ENCODE measurements around the gene NELL2. TPM values are rescaled to one million over a fixed set of nuclear protein-coding genes. Genes with fewer than 3 reads are reported as not detected.

Gene NELL2
- total and polyA plus RNA-seq, 10 of the 15 experiments (the other 5 are each of a cell fraction or from before 2014, with no cell fraction given): 0.27 to 2.3 (median 0.76) TPM

DNA sequence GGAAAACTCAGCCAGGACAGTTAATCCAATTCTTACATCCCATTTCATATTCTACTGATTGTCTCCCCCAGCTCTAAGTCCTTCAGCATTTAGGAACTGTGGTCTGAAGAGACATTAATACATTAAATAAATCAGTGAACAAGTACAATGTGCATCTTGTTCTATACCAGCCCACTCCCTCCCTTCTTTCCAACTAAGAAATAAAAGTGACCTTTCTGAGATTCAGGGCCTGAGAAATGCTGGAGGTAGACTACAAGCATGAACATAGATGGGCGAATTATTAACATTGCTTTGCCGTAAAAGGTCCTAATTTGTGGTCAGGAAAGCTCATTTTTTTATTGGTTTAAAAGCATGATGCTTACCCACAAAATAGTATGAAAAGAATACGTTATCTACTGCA is 113.1 kb downstream of the NELL2 start (continued):
- TF ChIP-seq, protein P1, sequence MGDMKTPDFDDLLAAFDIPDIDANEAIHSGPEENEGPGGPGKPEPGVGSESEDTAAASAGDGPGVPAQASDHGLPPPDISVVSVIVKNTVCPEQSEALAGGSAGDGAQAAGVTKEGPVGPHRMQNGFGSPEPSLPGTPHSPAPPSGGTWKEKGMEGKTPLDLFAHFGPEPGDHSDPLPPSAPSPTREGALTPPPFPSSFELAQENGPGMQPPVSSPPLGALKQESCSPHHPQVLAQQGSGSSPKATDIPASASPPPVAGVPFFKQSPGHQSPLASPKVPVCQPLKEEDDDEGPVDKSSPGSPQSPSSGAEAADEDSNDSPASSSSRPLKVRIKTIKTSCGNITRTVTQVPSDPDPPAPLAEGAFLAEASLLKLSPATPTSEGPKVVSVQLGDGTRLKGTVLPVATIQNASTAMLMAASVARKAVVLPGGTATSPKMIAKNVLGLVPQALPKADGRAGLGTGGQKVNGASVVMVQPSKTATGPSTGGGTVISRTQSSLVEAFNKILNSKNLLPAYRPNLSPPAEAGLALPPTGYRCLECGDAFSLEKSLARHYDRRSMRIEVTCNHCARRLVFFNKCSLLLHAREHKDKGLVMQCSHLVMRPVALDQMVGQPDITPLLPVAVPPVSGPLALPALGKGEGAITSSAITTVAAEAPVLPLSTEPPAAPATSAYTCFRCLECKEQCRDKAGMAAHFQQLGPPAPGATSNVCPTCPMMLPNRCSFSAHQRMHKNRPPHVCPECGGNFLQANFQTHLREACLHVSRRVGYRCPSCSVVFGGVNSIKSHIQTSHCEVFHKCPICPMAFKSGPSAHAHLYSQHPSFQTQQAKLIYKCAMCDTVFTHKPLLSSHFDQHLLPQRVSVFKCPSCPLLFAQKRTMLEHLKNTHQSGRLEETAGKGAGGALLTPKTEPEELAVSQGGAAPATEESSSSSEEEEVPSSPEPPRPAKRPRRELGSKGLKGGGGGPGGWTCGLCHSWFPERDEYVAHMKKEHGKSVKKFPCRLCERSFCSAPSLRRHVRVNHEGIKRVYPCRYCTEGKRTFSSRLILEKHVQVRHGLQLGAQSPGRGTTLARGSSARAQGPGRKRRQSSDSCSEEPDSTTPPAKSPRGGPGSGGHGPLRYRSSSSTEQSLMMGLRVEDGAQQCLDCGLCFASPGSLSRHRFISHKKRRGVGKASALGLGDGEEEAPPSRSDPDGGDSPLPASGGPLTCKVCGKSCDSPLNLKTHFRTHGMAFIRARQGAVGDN (IDR thresholded peaks at IDR 0.05): no peak
- TF ChIP-seq ASH2L (IDR thresholded peaks at IDR 0.05; ENCODE audit: borderline replicate concordance, low read depth) (no peak), YBX1 (IDR thresholded peaks at IDR 0.05) (no peak)
- TF ChIP-seq, protein P2, sequence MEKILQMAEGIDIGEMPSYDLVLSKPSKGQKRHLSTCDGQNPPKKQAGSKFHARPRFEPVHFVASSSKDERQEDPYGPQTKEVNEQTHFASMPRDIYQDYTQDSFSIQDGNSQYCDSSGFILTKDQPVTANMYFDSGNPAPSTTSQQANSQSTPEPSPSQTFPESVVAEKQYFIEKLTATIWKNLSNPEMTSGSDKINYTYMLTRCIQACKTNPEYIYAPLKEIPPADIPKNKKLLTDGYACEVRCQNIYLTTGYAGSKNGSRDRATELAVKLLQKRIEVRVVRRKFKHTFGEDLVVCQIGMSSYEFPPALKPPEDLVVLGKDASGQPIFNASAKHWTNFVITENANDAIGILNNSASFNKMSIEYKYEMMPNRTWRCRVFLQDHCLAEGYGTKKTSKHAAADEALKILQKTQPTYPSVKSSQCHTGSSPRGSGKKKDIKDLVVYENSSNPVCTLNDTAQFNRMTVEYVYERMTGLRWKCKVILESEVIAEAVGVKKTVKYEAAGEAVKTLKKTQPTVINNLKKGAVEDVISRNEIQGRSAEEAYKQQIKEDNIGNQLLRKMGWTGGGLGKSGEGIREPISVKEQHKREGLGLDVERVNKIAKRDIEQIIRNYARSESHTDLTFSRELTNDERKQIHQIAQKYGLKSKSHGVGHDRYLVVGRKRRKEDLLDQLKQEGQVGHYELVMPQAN (conservative IDR thresholded peaks at IDR 0.05): no peak
- TF ChIP-seq, protein P3, sequence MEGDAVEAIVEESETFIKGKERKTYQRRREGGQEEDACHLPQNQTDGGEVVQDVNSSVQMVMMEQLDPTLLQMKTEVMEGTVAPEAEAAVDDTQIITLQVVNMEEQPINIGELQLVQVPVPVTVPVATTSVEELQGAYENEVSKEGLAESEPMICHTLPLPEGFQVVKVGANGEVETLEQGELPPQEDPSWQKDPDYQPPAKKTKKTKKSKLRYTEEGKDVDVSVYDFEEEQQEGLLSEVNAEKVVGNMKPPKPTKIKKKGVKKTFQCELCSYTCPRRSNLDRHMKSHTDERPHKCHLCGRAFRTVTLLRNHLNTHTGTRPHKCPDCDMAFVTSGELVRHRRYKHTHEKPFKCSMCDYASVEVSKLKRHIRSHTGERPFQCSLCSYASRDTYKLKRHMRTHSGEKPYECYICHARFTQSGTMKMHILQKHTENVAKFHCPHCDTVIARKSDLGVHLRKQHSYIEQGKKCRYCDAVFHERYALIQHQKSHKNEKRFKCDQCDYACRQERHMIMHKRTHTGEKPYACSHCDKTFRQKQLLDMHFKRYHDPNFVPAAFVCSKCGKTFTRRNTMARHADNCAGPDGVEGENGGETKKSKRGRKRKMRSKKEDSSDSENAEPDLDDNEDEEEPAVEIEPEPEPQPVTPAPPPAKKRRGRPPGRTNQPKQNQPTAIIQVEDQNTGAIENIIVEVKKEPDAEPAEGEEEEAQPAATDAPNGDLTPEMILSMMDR (IDR thresholded peaks at IDR 0.05 in 2 of 3, conservative IDR thresholded peaks at IDR 0.05 in 1 of 3; ENCODE audit: control insufficient read depth in 2 of 3, extremely low read depth in 1 of 3, insufficient read depth in 1 of 3, low read depth in 3 of 3, low read length in 3 of 3): no peak
- TF ChIP-seq, protein P4, sequence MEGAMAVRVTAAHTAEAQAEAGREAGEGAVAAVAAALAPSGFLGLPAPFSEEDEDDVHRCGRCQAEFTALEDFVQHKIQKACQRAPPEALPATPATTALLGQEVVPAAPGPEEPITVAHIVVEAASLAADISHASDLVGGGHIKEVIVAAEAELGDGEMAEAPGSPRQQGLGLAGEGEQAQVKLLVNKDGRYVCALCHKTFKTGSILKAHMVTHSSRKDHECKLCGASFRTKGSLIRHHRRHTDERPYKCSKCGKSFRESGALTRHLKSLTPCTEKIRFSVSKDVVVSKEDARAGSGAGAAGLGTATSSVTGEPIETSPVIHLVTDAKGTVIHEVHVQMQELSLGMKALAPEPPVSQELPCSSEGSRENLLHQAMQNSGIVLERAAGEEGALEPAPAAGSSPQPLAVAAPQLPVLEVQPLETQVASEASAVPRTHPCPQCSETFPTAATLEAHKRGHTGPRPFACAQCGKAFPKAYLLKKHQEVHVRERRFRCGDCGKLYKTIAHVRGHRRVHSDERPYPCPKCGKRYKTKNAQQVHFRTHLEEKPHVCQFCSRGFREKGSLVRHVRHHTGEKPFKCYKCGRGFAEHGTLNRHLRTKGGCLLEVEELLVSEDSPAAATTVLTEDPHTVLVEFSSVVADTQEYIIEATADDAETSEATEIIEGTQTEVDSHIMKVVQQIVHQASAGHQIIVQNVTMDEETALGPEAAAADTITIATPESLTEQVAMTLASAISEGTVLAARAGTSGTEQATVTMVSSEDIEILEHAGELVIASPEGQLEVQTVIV (IDR thresholded peaks at IDR 0.05; ENCODE audit: borderline replicate concordance, partially characterized antibody): no peak
